Ishikawa (cell line): ENCODE measurements around the gene CCSAP.

Source experiments
- CREB1 ChIP-seq: IDR thresholded peaks from 2 replicates; pipeline ENCODE4 v1.6.1; 2012; ENCODE audit warnings: low read depth
- EGR1 ChIP-seq: IDR thresholded peaks from 2 replicates; pipeline ENCODE4 v1.6.1; 2012
- EP300 ChIP-seq: IDR thresholded peaks from 2 replicates; pipeline ENCODE4 v1.6.1; 2012; ENCODE audit warnings: borderline replicate concordance
- NFIC ChIP-seq: IDR thresholded peaks from 2 replicates; pipeline ENCODE4 v1.6.1; 2012
- TCF12 ChIP-seq: IDR thresholded peaks from 2 replicates; pipeline ENCODE4 v1.6.1; 2012; ENCODE audit warnings: low read depth
- TEAD4 ChIP-seq: IDR thresholded peaks from 2 replicates; pipeline ENCODE4 v1.6.1; 2012
- TF ChIP-seq, protein P1 (sequence below): IDR thresholded peaks from 2 replicates; pipeline ENCODE4 v1.6.1; 2012; ENCODE audit warnings: low read depth, mild to moderate bottlenecking

GRCh38 chr1:229339520-229339919, 3.3 kb downstream of the CCSAP start:
- TF ChIP-seq, protein P1, sequence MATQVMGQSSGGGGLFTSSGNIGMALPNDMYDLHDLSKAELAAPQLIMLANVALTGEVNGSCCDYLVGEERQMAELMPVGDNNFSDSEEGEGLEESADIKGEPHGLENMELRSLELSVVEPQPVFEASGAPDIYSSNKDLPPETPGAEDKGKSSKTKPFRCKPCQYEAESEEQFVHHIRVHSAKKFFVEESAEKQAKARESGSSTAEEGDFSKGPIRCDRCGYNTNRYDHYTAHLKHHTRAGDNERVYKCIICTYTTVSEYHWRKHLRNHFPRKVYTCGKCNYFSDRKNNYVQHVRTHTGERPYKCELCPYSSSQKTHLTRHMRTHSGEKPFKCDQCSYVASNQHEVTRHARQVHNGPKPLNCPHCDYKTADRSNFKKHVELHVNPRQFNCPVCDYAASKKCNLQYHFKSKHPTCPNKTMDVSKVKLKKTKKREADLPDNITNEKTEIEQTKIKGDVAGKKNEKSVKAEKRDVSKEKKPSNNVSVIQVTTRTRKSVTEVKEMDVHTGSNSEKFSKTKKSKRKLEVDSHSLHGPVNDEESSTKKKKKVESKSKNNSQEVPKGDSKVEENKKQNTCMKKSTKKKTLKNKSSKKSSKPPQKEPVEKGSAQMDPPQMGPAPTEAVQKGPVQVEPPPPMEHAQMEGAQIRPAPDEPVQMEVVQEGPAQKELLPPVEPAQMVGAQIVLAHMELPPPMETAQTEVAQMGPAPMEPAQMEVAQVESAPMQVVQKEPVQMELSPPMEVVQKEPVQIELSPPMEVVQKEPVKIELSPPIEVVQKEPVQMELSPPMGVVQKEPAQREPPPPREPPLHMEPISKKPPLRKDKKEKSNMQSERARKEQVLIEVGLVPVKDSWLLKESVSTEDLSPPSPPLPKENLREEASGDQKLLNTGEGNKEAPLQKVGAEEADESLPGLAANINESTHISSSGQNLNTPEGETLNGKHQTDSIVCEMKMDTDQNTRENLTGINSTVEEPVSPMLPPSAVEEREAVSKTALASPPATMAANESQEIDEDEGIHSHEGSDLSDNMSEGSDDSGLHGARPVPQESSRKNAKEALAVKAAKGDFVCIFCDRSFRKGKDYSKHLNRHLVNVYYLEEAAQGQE = no peak
- TF ChIP-seq CREB1 (no peak), TEAD4 (no peak), EGR1 (no peak), NFIC (no peak), TCF12 (no peak), EP300 (no peak)
